Mammary epithelial cell (primary cell): ENCODE data around the gene UGT1A5.

Source experiments
- EZH2 ChIP-seq: IDR thresholded peaks from 2 replicates; pipeline ENCODE4 v1.6.1; 2012; ENCODE audit warnings: low read length, inconsistent platforms, borderline replicate concordance
- TF ChIP-seq, protein P1 (sequence below), 2 donors: IDR thresholded peaks in 1 of 2; conservative IDR thresholded peaks in 1 of 2; 2 replicates each; pipeline ENCODE4 v1.5.1; 2011 to 2012; ENCODE audit warnings: inconsistent platforms in 2 of 2, low read length in 2 of 2, mild to moderate bottlenecking in 2 of 2, control low read depth in 1 of 2, low read depth in 1 of 2; ENCODE audit not compliant: insufficient read depth in 1 of 2; ENCODE audit errors: extremely low read depth in 1 of 2

DNA sequence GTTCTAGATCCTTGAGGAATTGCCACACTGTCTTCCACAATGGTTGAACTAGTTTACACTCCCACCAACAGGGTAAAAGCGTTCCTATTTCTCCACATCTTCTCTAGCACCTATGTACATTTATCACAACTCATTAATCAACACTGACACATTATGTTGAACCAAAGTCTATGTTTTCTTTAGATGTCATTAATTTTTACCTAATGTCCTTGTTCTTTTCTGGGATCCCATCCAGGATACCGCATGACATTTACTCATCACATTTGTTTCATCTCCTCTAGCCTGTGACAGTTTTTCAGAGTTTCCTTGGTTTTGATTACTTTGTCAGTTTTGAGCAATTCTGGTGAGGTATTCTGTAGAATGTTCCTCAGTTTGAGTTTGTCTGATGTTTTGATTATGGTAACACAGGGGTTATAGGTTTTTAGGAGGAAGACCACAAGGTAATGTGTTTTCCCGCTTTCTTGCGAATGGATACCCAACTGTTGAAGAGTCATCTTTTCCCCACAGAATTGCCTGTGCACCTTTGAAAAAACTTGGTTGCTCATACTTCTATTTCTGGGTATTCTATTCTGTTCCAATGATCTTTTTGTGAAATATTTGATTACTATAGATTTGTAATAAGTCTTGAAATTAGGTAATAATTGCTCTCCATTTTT lies 44.0 kb upstream of the UGT1A5 start:
- TF ChIP-seq, protein P1, sequence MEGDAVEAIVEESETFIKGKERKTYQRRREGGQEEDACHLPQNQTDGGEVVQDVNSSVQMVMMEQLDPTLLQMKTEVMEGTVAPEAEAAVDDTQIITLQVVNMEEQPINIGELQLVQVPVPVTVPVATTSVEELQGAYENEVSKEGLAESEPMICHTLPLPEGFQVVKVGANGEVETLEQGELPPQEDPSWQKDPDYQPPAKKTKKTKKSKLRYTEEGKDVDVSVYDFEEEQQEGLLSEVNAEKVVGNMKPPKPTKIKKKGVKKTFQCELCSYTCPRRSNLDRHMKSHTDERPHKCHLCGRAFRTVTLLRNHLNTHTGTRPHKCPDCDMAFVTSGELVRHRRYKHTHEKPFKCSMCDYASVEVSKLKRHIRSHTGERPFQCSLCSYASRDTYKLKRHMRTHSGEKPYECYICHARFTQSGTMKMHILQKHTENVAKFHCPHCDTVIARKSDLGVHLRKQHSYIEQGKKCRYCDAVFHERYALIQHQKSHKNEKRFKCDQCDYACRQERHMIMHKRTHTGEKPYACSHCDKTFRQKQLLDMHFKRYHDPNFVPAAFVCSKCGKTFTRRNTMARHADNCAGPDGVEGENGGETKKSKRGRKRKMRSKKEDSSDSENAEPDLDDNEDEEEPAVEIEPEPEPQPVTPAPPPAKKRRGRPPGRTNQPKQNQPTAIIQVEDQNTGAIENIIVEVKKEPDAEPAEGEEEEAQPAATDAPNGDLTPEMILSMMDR (conservative IDR thresholded peaks at IDR 0.05 in 1 of 2, IDR thresholded peaks at IDR 0.05 in 1 of 2; ENCODE audit: extremely low read depth in 1 of 2, insufficient read depth in 1 of 2, low read depth in 1 of 2, low read length in 2 of 2) = no peak
- no peak for TF ChIP-seq EZH2
